GM12892 (cell line): ENCODE measurements around the gene IGFL2.

Source experiments
- POLR2A ChIP-seq: IDR thresholded peaks from 2 replicates; pipeline ENCODE4 v1.6.1; 2011; ENCODE audit warnings: low read depth, low read length, control low read depth
- TAF1 ChIP-seq: IDR thresholded peaks from 2 replicates; pipeline ENCODE4 v1.6.1; 2011; ENCODE audit warnings: low read depth, mild to moderate bottlenecking, control low read depth, low read length, borderline replicate concordance

DNA sequence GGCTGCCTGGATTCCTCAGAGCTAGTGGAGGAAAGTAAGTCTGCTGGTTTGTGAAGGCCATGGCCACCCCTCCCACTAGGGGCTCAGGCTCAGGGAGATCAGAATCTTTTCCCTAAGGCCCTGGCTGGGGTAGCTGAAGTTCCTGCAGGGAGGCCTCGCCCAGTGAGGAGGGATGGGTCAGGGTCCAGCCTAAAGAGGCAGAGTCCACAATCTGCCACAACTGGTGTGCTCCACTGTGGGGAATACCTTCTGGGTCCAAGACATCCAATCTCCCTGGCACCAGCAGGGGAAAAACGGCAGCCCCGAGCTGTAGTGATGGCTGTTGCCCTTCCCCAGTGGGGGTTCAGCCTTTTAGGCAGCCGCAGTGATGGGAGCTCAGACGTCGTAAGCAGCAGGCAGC is 46.7 kb upstream of the IGFL2 start:
- TF ChIP-seq TAF1: no peak
- no peak for TF ChIP-seq POLR2A
